Fibroblast of pulmonary artery (primary cell): ENCODE results near the gene XDH.

Experiments used
- DNase-seq: peaks from one replicate; pipeline ENCODE4 v3.0.0-alpha.2; 2010; ENCODE audit warnings: low read depth
- H3K4me3 ChIP-seq: replicated peaks from 2 replicates; pipeline ENCODE4 v1.5.1; 2011; ENCODE audit warnings: low read depth, mild to moderate bottlenecking, control low read depth, low read length, moderate library complexity
- TF ChIP-seq, protein P1 (sequence below): IDR thresholded peaks from 2 replicates; pipeline ENCODE4 v1.5.1; 2011; ENCODE audit warnings: mild to moderate bottlenecking, control low read depth, low read length, inconsistent platforms; ENCODE audit errors: missing control alignments

Gene XDH

DNA sequence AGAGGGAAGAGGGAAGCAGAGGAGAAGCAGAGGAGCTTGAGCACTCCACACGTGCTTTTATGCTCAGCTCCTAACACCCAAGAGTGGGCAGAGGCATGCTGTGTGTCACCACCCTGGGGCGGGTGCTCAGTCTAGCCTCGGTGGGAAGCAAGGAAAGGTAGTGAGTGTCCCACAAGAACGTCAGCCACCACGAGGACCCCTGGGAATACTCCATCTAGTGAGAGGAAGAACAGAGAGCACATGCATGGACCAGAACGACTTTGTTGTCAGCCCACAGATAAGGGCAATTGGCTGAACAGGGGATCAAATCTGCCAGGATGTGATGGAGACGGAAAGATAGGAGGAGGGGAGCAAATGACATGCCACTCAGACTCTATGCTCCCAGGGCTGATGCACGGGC, 83.4 kb downstream of the XDH start:
- TF ChIP-seq, protein P1, sequence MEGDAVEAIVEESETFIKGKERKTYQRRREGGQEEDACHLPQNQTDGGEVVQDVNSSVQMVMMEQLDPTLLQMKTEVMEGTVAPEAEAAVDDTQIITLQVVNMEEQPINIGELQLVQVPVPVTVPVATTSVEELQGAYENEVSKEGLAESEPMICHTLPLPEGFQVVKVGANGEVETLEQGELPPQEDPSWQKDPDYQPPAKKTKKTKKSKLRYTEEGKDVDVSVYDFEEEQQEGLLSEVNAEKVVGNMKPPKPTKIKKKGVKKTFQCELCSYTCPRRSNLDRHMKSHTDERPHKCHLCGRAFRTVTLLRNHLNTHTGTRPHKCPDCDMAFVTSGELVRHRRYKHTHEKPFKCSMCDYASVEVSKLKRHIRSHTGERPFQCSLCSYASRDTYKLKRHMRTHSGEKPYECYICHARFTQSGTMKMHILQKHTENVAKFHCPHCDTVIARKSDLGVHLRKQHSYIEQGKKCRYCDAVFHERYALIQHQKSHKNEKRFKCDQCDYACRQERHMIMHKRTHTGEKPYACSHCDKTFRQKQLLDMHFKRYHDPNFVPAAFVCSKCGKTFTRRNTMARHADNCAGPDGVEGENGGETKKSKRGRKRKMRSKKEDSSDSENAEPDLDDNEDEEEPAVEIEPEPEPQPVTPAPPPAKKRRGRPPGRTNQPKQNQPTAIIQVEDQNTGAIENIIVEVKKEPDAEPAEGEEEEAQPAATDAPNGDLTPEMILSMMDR = no peak
- no peak for DNase-seq
- no peak overlapping the region for H3K4me3 ChIP-seq

DNA sequence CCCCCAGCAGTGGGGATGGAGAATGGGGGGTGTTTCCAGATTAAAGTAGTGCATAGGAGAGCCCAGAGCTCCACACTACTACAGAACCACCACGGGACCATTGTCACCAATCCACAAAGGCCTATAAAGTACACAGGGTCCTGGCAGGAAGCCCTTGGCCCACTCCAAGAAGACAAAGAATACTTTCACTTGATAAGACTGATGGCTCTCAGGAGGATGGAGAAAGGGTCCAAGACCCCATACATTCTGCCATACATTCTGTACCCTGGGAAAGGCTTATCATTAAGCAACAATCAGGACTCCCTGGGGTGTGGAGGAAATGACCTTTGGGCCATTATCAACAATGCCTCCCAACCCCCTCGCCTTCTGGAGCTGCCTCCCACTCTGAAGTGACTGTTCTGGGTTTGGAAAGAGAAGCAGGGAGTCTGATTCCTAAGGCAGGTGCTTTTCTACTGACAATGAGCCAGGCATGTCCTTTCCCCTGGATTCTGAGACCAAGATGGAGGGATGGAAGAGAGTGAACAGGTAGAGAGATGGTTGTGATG, 85.4 kb downstream of the XDH start:
- TF ChIP-seq, protein P1 = no peak
- no peak for DNase-seq
- no peak overlapping the region for H3K4me3 ChIP-seq

DNA sequence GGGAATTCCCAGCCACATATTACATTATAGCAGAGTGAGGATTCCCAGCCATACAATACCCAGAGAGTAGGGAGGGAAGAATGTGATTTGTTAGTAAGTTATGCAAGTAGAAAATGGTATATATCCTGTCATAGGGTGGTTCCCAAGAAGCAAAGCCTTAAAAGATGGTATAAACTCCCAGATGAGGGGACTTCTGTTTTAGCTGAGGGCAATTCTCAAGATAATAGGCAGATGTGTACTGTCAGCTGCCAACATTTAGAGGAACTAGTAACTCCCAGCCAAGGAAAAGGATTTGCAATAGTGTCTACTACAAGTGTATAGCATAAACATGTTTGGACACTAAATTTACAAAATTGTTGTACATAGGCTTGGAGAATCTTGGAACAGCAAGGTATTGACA, 86.5 kb downstream of the XDH start:
- no peak for DNase-seq
- no peak overlapping the region for H3K4me3 ChIP-seq
- TF ChIP-seq, protein P1 = no peak

GRCh38 chr2:31327505-31327904, 87.0 kb downstream of the XDH start:
- no peak for DNase-seq
- H3K4me3 ChIP-seq = no peak overlapping the region
- TF ChIP-seq, protein P1 = no peak

DNA sequence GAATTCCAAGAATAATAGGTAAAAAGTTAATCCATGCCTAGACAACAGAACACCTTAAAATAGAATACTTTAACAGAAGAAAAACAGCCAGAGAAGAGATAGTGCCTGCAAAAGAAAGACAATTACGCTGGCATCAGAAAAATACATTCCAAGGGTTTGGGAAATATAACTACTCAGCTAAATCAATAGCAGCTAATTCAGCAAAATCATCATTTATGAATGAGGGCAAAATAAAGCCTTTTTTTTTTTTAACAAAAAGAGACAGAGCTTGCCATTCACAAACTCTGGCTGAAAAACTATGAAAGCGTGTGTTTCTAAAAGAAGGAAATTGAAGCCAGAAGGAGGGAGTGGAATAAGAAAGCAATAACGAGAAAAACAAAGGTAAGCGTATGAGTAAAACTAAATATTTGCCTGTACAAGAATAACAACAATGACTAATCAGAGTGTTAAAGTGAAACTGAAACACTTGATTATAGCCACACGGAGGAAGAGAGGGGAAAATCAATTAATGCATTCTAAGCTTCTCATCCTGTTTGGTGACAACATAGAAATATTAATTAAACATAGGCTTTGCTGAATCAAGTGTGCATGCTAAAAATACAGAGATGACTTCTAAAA, 90.4 kb downstream of the XDH start:
- DNase-seq = no peak
- TF ChIP-seq, protein P1 = no peak
- H3K4me3 ChIP-seq = no peak overlapping the region

- no peak for DNase-seq
- no peak overlapping the region for H3K4me3 ChIP-seq
- TF ChIP-seq, protein P1 = no peak
These were observed 92.2 kb downstream of the XDH start for GRCh38 chr2:31322371-31322770.
